AML-193 (cell line): ENCODE data around the gene TPR.
"Not testable (repeated sequence)": the region's sequence is repeated elsewhere in the genome, so short reads cannot be mapped to it uniquely, and the experiment has no call there.

Experiments
- DNase-seq, 2 experiments: peaks; one replicate each; lab custom pipeline; 2025; lab: John Stamatoyannopoulos, UW

The TPR gene

GRCh38 chr1:186375152-186375928 lies at the start of gene TPR, which contains the start of gene ODR4:
TPR (minus strand) TSS chr1:186375253; CDS start chr1:186375028, 225 bp downstream.
ODR4 (plus strand) TSS chr1:186375838; CDS start chr1:186379786, 3,948 bp downstream.
- peak; percentile 97 to 98 for DNase-seq

GRCh38 chr1:186424539-186424938 lies 49.5 kb upstream of the TPR start:
- DNase-seq: no peak

DNA sequence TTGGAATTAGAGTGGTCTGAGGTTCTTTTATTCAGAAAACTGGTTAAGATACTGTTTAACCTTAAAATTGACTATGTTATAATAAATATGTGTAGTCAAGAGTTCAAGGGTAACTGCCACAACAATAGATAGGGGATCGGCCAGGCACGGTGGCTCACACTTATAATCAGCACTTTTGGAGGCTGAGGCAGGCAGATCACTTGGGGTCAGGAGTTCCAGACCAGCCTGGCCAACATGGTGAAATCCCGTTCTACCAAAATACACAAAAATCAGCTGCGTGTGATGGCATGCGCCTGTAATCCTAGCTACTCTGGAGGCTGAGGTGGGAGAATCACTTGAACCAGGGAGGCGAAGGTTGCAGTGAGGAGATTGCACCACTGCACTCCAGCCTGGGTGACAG lies 46.4 kb upstream of the TPR start:
- no peak for DNase-seq

- DNase-seq: no peak
These were observed 45.9 kb upstream of the TPR start for GRCh38 chr1:186420923-186421322.

GRCh38 chr1:186420311-186420710 lies 45.3 kb upstream of the TPR start:
- no peak for DNase-seq

DNA sequence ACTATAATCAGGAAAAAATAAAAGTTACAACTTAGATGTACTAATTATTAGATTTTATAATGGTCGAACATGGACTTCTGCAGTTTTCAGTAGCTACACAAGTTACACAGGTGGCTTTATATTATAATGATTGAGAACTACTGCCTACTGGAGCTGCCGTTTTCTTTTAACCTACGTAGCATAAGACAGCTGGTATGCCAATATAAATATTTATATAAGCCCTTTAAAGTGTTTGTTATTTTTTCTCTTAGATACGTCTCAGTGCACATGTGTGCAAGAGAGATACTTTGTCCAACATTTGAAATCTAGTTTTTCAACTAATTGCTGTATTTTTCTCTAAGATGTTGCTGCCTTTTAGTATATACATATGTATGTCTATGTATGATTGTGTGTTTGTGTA lies 43.5 kb upstream of the TPR start:
- no peak for DNase-seq

- DNase-seq: no peak
These were observed 38.3 kb upstream of the TPR start for GRCh38 chr1:186413319-186413718.

GRCh38 chr1:186409091-186409490 lies 34.0 kb upstream of the TPR start:
- no peak for DNase-seq

DNA sequence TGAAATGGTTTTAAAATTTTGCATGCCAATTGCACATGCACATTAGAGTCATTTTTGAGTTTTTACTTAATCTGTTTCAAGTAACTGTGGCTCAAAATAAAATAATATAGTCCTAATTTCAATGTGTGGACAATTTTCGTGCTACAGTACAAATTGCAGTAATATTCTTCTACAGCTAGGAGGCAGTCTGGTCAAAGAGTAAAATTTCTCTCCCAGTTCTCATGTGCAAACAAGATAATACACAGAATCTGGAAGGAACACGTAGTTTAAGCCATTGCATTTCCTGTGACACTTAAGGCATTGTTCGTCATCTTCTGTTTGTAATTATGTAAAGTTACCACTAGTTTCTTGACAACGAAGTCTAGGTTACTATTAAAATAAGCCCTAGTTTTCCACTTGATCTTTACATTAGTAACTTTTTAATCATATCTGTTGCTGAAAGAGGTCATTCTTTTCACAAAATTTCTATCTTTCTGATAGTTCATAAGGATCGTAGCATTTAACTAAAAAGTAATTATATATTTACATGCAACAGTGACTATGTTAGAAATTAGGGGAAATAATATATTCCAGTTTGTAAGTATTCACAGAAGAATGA lies 29.5 kb upstream of the TPR start:
- DNase-seq: peak; percentile 57

DNA sequence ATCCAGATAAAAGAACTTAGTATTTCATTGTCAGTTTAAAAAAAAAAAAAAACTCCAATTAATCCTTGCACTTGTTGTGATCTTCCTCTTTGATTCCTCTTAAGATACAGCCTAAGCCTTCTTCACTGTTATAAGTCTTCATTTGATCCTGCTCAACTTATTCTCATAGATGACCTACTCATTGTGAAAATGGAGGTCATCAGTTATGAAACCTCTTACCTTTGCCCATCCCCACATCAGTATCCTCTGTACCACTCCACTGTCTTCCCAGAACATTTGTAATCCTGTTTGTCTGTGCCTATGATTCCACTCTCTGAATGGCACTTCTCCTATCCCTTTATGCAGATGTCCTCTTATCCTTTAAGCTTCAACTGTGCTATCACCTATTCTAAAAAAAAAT lies 28.6 kb upstream of the TPR start:
- no peak for DNase-seq

- DNase-seq: not testable (repeated sequence)
These were observed 26.4 kb upstream of the TPR start for GRCh38 chr1:186401446-186401845.

- DNase-seq: not testable (repeated sequence)
These were observed 17.7 kb upstream of the TPR start for GRCh38 chr1:186392711-186393110.

DNA sequence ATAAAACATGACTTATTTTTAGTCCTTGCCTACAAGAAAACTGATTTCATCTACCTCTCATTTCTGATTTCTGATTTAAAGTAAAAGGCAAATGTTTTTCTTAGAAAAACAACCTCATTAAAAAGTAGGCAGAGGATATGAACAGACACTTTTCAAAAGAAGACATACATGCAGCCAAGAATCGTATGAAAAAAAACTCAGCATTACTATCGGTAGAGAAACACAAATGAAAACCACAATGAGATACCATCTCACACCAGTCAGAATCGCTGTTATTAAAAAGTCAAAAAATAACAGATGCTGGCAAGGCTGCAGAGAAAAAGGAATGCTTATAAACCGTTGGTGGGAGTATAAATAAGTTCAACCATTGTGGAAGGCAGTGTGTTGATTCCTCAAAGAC lies 16.8 kb upstream of the TPR start:
- DNase-seq: no peak

DNA sequence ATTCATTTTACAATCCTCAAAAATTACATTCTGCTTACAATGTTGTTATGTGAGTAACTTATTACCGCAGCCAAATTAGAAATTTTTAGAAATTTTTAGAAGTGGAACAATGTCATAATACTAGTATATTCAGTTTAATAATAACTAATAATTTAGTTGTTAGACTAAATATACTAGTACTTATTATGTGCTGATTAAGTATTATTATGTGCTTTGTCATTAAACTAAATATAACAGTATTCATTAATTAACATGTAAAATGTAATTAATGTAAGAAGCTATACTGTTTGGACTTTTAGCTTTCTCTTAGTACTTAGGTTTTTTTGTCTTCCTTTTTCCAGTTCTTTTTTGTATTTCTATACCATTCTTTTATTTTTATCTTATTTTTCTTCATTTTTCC lies 15.9 kb upstream of the TPR start:
- DNase-seq: no peak

- no peak for DNase-seq
These were observed 11.8 kb upstream of the TPR start for GRCh38 chr1:186386725-186387383.

- DNase-seq: no peak
These were observed 871 bp upstream of the TPR start for GRCh38 chr1:186375929-186376319.

DNA sequence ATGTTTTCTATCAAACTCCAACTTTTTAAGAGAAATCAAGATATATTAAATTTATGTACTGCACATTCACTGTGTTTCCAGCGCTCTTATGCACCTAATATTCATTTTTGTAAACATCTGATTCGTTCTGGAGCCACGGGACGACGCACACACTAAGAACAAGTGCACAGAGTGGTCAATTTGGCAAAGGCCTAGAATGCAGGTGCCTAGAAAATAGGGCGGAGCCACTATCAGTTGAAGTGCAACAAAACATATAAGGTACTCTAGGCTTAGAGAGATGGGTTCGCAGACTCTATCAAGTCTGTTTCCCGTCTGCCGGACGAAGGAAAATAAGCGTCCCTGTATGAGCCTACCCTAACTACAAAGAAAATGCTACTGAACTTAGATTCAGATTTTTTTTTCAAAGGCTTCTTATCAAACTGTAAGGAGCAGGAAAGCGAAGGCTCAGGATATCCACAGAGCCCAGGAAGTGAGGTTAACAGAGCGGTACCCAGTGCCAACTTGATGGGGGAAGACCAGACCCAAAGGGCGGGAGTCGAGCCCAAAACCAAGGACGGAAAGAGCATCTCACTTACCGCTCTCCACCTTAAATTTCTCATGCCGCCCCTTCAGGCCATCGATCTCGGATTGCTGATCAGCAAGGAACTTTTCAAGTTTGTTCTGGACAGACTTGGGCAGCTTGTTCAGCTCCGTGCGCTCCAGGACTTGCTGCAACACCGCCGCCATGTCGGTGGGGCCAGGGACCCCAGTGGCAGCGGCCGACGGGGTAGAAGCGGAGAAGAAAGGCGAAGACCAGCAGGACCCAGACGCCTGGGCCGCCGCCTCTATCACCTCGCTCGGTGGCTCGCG lies 526 bp downstream of the TPR start:
- peak; percentile 7 to 33 for DNase-seq

DNA sequence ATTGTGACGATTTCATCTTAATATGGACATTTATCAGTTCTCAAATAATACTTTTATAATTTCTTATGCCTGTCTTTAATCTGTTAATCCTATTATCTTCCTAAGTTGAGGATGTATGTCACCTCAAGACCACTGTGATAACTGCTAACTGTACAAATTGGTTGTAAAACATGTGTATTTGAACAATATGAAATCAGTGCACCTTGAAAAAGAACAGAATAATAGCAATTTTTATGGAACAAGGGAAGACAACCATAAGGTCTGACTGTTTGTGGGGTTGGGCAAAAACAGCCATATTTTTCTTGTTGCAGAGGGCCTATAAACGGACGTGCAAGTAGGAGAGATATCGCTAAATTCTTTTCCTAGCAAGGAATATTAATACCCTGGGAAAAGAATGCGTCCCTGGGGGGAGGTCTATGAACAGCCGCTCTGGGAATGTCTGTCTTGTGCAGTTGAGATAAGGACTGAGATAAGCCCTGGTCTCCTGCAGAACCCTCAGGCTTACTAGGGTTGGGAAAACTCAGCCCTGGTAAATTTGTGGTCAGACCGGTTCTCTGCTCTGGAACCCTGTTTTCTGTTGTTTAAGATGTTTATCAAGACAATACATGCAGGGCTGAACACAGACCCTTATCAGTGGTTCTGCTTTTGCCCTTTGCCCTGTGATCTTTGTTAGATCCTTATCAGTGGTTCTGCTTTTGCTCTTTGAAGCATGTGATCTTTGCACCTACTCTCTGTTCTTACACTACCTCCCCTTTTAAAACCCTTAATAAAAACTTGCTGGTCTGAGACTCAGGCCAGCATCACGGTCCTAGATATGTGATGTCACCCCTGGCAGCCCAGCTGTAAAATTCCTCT lies 27.0 kb downstream of the TPR start:
- not testable (repeated sequence) for DNase-seq

- no peak for DNase-seq
These were observed 34.3 kb downstream of the TPR start for GRCh38 chr1:186340772-186341171.

- DNase-seq: no peak
These were observed 37.5 kb downstream of the TPR start for GRCh38 chr1:186337554-186337953.

DNA sequence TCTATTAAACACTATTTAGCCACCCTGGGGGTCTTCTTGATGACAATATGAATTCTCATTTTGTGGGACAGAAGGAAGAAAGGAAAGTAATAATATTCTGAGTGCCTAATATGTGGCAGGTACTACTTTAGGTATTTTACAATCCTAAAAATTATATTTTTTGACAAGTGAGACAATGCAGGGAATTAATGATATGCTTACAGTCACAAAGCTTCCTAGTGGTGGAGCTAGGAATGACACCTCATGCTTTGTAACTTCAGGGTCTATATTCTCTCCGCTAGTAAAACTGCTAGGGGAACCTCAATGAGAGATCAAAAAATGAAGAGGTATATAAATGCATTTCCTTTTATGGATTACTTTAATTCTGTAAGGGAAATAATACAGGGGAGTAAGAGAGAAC lies 44.3 kb downstream of the TPR start:
- no peak for DNase-seq
